ENCODE results near the gene SLC52A1. TPM values are rescaled to one million over a fixed set of nuclear protein-coding genes. Genes with fewer than 3 reads are reported as not detected.

The SLC52A1 gene
- total RNA-seq, 1 experiment from 2014 or later: not detected

DNA sequence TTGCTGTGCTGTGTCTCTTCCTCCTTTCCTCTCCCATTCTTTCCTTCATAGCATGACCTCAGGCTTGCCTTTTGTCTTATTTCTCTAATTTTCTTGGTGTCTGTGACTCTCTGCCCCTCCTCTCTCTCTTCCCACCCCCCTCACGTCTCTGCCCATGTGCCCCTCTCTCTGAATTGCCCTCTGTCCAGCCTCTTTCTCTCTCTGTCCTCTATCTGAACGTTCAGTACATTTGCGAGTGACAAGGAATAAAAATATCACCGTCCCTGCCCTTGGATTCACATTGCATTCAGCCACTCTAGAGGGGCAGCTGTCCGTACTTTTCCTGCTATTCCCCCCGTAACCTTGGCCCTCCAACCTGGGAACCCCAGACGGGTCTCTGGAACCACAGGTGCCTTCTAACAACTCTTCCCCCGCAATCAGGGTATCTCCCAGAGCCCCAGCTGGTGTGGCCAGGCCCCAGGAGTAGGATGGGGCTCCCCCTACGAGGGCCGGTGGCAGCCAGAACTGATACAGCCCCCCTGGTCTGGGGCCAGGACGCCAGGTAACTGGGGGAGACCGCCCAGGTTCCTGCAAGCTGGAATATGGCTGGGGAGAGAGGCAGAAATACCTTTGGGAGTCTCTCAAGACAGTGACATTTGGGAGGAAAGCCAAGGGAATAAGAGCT is 35.7 kb downstream of the SLC52A1 start:
- in situ Hi-C loops (cut with HindIII; ENCODE audit: low pct_unique_long_range_greater_than_20kb, low sequenced_read_pairs): no loop called here
- DNase-seq (ENCODE audit: low read depth, low spot score): no peak

DNA sequence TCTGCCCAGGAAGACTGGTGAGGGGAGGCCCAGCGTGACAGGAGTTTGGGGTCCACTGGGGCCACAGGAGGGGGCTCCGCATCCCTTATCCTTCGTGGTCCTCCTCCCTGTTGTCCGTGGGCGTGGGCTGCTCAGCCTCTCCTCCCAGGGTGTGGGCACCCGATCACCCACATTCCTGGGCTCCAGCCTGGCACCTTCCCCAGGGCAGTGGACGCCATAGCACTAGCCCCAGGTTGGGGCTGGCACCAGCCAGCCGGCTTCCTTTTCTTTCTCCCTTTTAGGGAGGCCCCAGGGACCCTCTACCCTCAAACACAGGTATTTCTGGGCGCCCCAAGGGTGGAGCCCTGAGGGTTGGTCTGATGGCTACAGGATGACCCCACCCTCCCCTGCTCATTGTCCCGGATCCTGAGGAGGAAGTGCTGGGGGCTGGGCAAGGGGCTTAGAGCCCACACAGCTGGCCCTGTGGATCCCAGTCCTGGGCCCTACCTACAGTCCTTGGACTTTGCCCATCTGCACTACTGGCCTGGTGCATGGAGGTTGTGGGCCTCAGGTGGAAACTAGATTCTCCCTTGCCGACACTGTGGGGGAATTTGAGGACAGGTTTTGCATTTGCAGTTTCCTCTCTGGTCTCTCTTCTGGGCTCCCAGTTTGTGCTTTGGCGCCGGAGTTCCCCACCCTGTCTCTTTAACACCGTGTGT is 36.3 kb downstream of the SLC52A1 start:
- in situ Hi-C loops (cut with HindIII; ENCODE audit: low pct_unique_long_range_greater_than_20kb, low sequenced_read_pairs): no loop called here

DNA sequence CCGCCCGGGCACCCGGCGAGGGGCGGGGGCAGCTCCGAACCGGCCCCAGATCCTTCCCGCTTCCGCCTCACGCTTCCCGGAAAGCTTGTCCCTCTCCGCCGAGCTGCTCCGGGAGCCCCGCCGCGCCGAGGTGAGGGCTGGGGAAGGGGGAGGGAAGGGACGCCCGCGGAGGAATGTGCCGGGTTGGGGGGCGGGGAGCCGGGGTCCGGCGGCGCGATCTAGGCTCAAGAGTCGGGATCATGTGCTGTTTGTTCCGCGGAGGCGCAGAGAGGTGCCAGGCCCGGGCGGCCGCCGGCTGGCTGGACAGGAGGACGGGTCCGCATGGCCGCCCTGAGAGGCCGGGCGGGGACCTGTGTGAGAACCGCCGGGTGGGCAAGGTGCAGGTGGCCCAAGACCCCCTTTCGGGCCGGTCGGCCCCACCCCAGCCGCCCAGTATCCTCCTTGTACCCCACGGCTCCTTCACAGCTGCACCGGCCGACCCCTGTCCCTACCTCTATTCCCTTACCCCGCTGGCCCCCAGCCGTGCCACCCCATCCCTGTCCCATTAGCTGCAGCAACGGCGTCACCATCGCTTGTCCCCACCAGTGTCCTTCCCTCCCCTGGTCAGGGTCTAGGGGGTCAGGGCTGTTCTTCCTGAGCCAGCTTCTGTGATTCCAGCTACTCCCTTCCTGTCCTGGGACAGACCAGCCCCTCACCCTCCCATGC is 37.0 kb downstream of the SLC52A1 start:
- in situ Hi-C loops (cut with HindIII; ENCODE audit: low pct_unique_long_range_greater_than_20kb, low sequenced_read_pairs): no loop called here
- DNase-seq (ENCODE audit: low read depth, low spot score): no peak

More for the DNA sequence above, 36.3 kb downstream of the SLC52A1 start:
- DNase-seq (ENCODE audit: low read depth, low spot score): no peak

- in situ Hi-C loops (cut with HindIII; ENCODE audit: low pct_unique_long_range_greater_than_20kb, low sequenced_read_pairs): no loop called here
- peak; percentile 85 for DNase-seq (ENCODE audit: low read depth, low spot score)
Observed at GRCh38 chr17:4997302-4998026, 37.8 kb downstream of the SLC52A1 start, which contains the start of the genes INCA1 and KIF1C. TSS of gene INCA1 (minus strand) at chr17:4997522. CDS start at chr17:4994437, 3,085 bp downstream. TSS of gene KIF1C (plus strand) at chr17:4997950. CDS start at chr17:5000247, 2,297 bp downstream.

GRCh38 chr17:4994081-4994595 is 41.1 kb downstream of the SLC52A1 start:
- DNase-seq (ENCODE audit: low read depth, low spot score): no peak
- in situ Hi-C loops (cut with HindIII; ENCODE audit: low pct_unique_long_range_greater_than_20kb, low sequenced_read_pairs): no loop called here

DNA sequence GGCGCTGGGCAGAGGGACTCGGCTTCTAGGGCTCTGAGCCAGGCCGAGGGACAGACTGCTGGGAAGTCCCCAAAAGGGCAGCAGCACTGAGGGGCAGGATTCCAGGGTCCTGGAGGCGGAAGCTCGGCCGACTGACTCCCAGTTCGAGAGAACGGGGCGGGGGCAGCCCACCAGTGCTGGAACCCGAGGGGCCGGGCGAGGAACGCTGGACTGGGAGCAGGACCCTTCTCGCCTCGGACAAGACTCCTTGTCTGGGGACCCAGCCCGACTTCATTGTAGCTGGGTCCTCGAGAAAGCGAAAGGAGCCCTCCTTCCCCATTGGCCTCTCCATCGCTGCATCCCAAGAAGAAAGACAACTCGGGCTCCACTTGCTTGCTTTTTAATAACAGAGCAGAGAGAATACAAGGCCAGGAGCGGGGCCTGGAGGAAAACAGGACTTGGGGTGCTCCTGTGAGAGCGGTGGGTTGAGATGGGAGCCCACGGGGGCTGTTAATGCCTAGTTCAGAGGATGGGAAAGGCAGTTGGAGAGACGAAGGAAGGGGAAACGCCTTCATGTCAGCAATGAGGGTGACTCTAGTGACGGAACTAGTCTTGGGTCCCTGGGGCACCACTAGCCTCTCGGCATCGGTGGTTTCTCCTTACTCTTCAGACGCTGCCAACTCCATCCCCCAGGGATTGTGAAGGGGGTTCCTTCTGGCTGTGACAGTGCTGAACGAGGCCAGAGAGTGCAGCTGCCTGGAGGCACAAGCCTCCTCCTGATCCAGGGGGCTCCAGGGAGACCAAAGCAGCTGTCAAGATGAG is 47.3 kb downstream of the SLC52A1 start:
- in situ Hi-C loops (cut with HindIII; ENCODE audit: low pct_unique_long_range_greater_than_20kb, low sequenced_read_pairs): no loop called here
- no peak for DNase-seq (ENCODE audit: low read depth, low spot score)

DNA sequence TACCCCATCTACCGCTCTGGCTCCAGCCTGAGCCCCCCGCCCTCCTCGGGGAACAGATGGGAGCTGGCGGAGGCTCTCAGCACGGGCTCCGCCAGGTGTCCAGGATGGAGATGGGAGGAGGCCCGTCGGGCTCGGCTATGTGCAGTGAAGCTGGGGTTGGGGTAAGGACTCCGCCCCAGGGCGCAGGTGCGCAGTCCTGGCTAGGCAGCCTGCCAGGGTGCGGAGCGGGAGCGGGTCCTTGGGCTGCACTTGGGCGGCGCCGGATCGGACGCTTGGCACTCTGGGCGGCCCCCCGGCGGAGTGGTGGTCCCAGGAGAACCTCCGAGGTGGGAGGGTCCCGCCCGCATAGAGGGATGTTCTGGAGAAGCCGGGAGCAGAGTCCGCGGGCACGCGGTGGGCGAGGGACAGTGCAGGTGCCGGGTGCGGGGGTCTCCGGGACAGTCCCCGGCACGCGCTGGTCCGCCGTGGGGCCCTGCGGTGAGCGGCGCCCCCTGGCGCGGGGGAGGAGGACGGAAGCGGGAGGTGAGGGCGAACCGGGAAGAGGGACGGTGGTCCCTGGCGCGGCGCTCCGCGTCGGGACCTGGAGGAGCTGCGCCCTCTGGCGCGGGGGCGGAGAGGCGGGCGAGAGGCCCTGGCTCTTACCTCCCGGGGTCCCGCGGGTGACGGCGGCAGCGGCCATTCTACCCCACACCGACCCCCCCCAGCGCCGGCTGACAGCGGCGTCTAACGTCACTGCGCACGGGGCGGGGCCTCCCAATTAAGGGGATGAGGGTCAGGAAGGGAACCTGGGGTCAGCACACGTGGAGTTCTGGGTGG is 48.1 kb downstream of the SLC52A1 start, which contains the start of gene CAMTA2:
CAMTA2 (minus strand) TSS at position 725 of the 816 bp plus-strand sequence. CDS start 1,453 bp downstream, outside the sequence.
- peak; percentile 75 for DNase-seq (ENCODE audit: low read depth, low spot score)
- in situ Hi-C loops (cut with HindIII; ENCODE audit: low pct_unique_long_range_greater_than_20kb, low sequenced_read_pairs): no loop called here

- no peak for DNase-seq (ENCODE audit: low read depth, low spot score)
- in situ Hi-C loops (cut with HindIII; ENCODE audit: low pct_unique_long_range_greater_than_20kb, low sequenced_read_pairs): no loop called here
Observed at GRCh38 chr17:4986403-4986802, 48.8 kb downstream of the SLC52A1 start.

Other genes starting within 250 kb of the SLC52A1 start
- gene VMO1, start 249.1 kb downstream of the SLC52A1 start, total RNA-seq (2014; rRNA removed; shearing (Covaris generic)): not detected in 2 replicates
- gene GLTPD2, start 246.5 kb downstream of the SLC52A1 start, total RNA-seq (2014; rRNA removed; shearing (Covaris generic)): not detected in 2 replicates
- 171 and 190 TPM in 2 replicates for gene PSMB6, start 239.3 kb downstream of the SLC52A1 start, total RNA-seq (2014; rRNA removed; shearing (Covaris generic))
- 10.2 and 10.5 TPM in 2 replicates for gene PLD2, start 228.3 kb downstream of the SLC52A1 start, total RNA-seq (2014; rRNA removed; shearing (Covaris generic))
- gene MINK1, start 202.1 kb downstream of the SLC52A1 start, total RNA-seq (2014; rRNA removed; shearing (Covaris generic)): 18.7 and 19.5 TPM in 2 replicates
- gene C17orf107, start 135.9 kb downstream of the SLC52A1 start, total RNA-seq (2014; rRNA removed; shearing (Covaris generic)): not detected in 2 replicates
- 0.11 TPM in 1 of 2 replicates, not detected in the other for gene CHRNE, start 132.3 kb downstream of the SLC52A1 start, total RNA-seq (2014; rRNA removed; shearing (Covaris generic))
- not detected in 2 replicates for gene GP1BA, start 103.1 kb downstream of the SLC52A1 start, total RNA-seq (2014; rRNA removed; shearing (Covaris generic))
- gene SLC25A11, start 95.4 kb downstream of the SLC52A1 start, total RNA-seq (2014; rRNA removed; shearing (Covaris generic)): 115 and 129 TPM in 2 replicates
- gene RNF167, start 95.2 kb downstream of the SLC52A1 start, total RNA-seq (2014; rRNA removed; shearing (Covaris generic)): 30.6 and 38.3 TPM in 2 replicates
- gene PFN1, start 86.9 kb downstream of the SLC52A1 start, total RNA-seq (2014; rRNA removed; shearing (Covaris generic)): 714 and 787 TPM in 2 replicates
- 3.6 and 4.3 TPM in 2 replicates for gene ENO3, start 84.3 kb downstream of the SLC52A1 start, total RNA-seq (2014; rRNA removed; shearing (Covaris generic))
- gene SPAG7, start 67.6 kb downstream of the SLC52A1 start, total RNA-seq (2014; rRNA removed; shearing (Covaris generic)): 41.6 and 55.3 TPM in 2 replicates
- gene CAMTA2, start 47.8 kb downstream of the SLC52A1 start, total RNA-seq (2014; rRNA removed; shearing (Covaris generic)): 4.4 and 5.6 TPM in 2 replicates
- gene INCA1, start 37.9 kb downstream of the SLC52A1 start, total RNA-seq (2014; rRNA removed; shearing (Covaris generic)): 0.16 and 0.24 TPM in 2 replicates
- gene KIF1C, start 37.5 kb downstream of the SLC52A1 start, total RNA-seq (2014; rRNA removed; shearing (Covaris generic)): 48.2 and 54.7 TPM in 2 replicates
- gene ZFP3, start 43.0 kb upstream of the SLC52A1 start, total RNA-seq (2014; rRNA removed; shearing (Covaris generic)): 0.19 TPM in 1 of 2 replicates, not detected in the other
- 7.1 and 7.4 TPM in 2 replicates for gene ZNF232, start 76.5 kb upstream of the SLC52A1 start, total RNA-seq (2014; rRNA removed; shearing (Covaris generic))
- not detected in 2 replicates for gene USP6, start 80.6 kb upstream of the SLC52A1 start, total RNA-seq (2014; rRNA removed; shearing (Covaris generic))
- 5.7 and 7.5 TPM in 2 replicates for gene ZNF594, start 156.4 kb upstream of the SLC52A1 start, total RNA-seq (2014; rRNA removed; shearing (Covaris generic))
- gene SCIMP, start 199.4 kb upstream of the SLC52A1 start, total RNA-seq (2014; rRNA removed; shearing (Covaris generic)): not detected in 2 replicates
- 38.4 and 50.9 TPM in 2 replicates for gene RABEP1, start 246.9 kb upstream of the SLC52A1 start, total RNA-seq (2014; rRNA removed; shearing (Covaris generic))